SK-N-MC (cell line): ENCODE measurements around the gene IGFL3.

ENCODE experiments used
- EZH2 ChIP-seq: fragments of 200-600 bp; sonication (generic); IDR thresholded peaks from one replicate; pipeline ENCODE4 v1.6.1; 2017; ENCODE audit warnings: antibody characterized with exemption
- POLR2AphosphoS5 ChIP-seq: IDR thresholded peaks from 2 replicates; pipeline ENCODE4 v1.6.1; 2012; ENCODE audit warnings: mild to moderate bottlenecking, low read depth, low read length, borderline replicate concordance

DNA sequence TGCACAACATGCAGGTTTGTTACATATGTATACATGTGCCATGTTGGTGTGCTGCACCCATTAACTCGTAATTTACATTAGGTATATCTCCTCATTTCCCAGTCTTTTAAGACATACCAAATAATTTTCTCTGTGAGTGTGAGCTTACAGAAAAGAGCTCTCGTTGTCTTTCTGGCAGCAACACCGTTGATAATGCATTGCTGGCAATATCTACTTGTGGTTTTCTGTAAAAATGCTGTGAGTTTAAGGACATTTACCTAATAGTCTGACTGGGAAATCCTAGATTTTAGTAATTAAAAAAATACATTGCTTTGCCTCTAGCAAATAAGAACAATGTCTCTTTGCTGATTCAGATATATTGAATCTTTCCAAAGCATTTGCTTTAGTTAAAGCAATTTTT is 8.4 kb downstream of the IGFL3 start:
- no peak for TF ChIP-seq POLR2AphosphoS5
- TF ChIP-seq EZH2, result no peak
